HEK293 (cell line): ENCODE data around the gene ALG12.

ENCODE experiments used
- GLIS1 ChIP-seq: fragments of 450-650 bp; formaldehyde crosslinking; IDR thresholded peaks from 2 replicates; pipeline ENCODE4 v1.5.1; 2016; ENCODE audit warnings: missing biosample characterization, missing genetic modification characterization
- KLF9 ChIP-seq: fragments of 450-650 bp; formaldehyde crosslinking; IDR thresholded peaks from 2 replicates; pipeline ENCODE4 v1.5.1; 2016; ENCODE audit warnings: missing biosample characterization, missing genetic modification characterization, low read depth
- YY1 ChIP-seq: fragments of 450-650 bp; formaldehyde crosslinking; IDR thresholded peaks from 2 replicates; pipeline ENCODE4 v1.5.1; 2018; ENCODE audit warnings: missing biosample characterization, missing genetic modification characterization
- ZNF202 ChIP-seq: fragments of 450-650 bp; formaldehyde crosslinking; IDR thresholded peaks from 2 replicates; pipeline ENCODE4 v1.5.1; 2016; ENCODE audit warnings: missing biosample characterization, missing genetic modification characterization, borderline replicate concordance
- ZNF341 ChIP-seq: fragments of 450-650 bp; formaldehyde crosslinking; IDR thresholded peaks from 2 replicates; pipeline ENCODE4; 2016; ENCODE audit warnings: low read depth, missing biosample characterization, missing genetic modification characterization
- ZNF416 ChIP-seq: fragments of 450-650 bp; formaldehyde crosslinking; IDR thresholded peaks from 2 replicates; pipeline ENCODE4 v1.5.1; 2016; ENCODE audit warnings: missing biosample characterization, missing genetic modification characterization
- ZNF530 ChIP-seq: fragments of 450-650 bp; formaldehyde crosslinking; IDR thresholded peaks from 2 replicates; pipeline ENCODE4 v1.5.1; 2016; ENCODE audit warnings: low read depth, missing biosample characterization, missing genetic modification characterization
- ZNF623 ChIP-seq: fragments of 450-650 bp; formaldehyde crosslinking; IDR thresholded peaks from 2 replicates; pipeline ENCODE4 v1.5.1; 2016; ENCODE audit warnings: missing biosample characterization, missing genetic modification characterization
- ZSCAN16 ChIP-seq: fragments of 450-650 bp; formaldehyde crosslinking; IDR thresholded peaks from 2 replicates; pipeline ENCODE4 v1.5.1; 2016; ENCODE audit warnings: missing biosample characterization, missing genetic modification characterization
- TF ChIP-seq, protein P1 (sequence below): fragments of 450-650 bp; formaldehyde crosslinking; IDR thresholded peaks from 2 replicates; pipeline ENCODE4 v1.5.1; 2016; ENCODE audit warnings: missing biosample characterization, missing genetic modification characterization
- TF ChIP-seq, protein P2 (sequence below): fragments of 450-650 bp; IDR thresholded peaks from 2 replicates; pipeline ENCODE4 v1.5.1; 2018; ENCODE audit warnings: missing biosample characterization, mild to moderate bottlenecking, missing genetic modification characterization
- TF ChIP-seq, protein P3 (sequence below): fragments of 450-650 bp; formaldehyde crosslinking; IDR thresholded peaks from 2 replicates; pipeline ENCODE4 v1.5.1; 2016; ENCODE audit warnings: missing biosample characterization, missing genetic modification characterization
- TF ChIP-seq, protein P4 (sequence below): fragments of 450-650 bp; formaldehyde crosslinking; IDR thresholded peaks from 2 replicates; pipeline ENCODE4 v1.5.1; 2017; ENCODE audit warnings: missing biosample characterization, missing genetic modification characterization
- TF ChIP-seq, protein P5 (sequence below): sonication (generic); formaldehyde crosslinking; IDR thresholded peaks from 2 replicates; pipeline ENCODE4 v1.8.1; 2022; ENCODE audit warnings: mild to moderate bottlenecking, moderate library complexity, missing genetic modification reagents
- TF ChIP-seq, protein P6 (sequence below): fragments of 450-650 bp; formaldehyde crosslinking; IDR thresholded peaks from 2 replicates; pipeline ENCODE4 v1.5.1; 2016; ENCODE audit warnings: missing biosample characterization, missing genetic modification characterization, low read depth
- TF ChIP-seq, protein P7 (sequence below): fragments of 450-650 bp; formaldehyde crosslinking; IDR thresholded peaks from 2 replicates; pipeline ENCODE4 v1.5.1; 2017; ENCODE audit warnings: missing biosample characterization, missing genetic modification characterization

ALG12 gene

DNA sequence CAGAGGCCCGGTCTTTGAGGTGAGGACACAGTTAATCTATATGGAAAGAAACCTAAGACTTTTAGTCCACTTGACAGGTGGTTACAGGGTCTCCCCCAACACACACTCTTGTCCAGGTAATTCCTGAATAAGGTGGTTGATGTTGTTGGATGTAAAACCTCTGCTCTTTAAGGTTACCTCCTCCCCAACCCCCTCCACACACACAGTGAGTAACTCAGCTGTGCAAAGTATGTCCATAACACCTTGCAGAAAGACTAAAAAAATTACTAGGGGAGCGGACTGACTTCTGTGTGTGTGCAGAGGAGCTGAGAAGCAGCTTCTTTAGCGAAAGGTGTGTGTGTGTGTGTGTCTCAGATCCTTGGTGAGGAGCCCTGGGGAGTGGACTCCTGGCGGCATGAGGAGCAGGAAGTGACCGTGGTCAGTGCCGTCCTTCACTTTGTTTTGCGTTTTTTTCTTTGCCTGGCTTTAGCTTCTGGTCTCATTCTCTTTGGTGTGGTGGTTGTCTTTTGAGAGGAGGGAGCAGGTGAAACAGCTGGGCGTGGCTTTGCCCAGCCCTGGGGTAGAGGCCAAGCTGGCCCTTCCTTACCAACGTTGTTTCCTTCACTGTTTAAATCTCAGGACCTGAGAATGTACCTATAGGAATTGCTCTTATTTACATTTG lies 62.9 kb downstream of the ALG12 start (continued):
- TF ChIP-seq, protein P1, sequence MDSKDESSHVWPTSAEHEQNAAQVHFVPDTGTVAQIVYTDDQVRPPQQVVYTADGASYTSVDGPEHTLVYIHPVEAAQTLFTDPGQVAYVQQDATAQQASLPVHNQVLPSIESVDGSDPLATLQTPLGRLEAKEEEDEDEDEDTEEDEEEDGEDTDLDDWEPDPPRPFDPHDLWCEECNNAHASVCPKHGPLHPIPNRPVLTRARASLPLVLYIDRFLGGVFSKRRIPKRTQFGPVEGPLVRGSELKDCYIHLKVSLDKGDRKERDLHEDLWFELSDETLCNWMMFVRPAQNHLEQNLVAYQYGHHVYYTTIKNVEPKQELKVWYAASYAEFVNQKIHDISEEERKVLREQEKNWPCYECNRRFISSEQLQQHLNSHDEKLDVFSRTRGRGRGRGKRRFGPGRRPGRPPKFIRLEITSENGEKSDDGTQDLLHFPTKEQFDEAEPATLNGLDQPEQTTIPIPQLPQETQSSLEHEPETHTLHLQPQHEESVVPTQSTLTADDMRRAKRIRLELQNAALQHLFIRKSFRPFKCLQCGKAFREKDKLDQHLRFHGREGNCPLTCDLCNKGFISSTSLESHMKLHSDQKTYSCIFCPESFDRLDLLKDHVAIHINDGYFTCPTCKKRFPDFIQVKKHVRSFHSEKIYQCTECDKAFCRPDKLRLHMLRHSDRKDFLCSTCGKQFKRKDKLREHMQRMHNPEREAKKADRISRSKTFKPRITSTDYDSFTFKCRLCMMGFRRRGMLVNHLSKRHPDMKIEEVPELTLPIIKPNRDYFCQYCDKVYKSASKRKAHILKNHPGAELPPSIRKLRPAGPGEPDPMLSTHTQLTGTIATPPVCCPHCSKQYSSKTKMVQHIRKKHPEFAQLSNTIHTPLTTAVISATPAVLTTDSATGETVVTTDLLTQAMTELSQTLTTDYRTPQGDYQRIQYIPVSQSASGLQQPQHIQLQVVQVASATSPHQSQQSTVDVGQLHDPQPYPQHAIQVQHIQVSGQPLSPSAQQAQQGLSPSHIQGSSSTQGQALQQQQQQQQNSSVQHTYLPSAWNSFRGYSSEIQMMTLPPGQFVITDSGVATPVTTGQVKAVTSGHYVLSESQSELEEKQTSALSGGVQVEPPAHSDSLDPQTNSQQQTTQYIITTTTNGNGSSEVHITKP (tag by site-specific recombination) = peak; percentile 43; the same call in 1 of the 2 replicates
- TF ChIP-seq, protein P2, sequence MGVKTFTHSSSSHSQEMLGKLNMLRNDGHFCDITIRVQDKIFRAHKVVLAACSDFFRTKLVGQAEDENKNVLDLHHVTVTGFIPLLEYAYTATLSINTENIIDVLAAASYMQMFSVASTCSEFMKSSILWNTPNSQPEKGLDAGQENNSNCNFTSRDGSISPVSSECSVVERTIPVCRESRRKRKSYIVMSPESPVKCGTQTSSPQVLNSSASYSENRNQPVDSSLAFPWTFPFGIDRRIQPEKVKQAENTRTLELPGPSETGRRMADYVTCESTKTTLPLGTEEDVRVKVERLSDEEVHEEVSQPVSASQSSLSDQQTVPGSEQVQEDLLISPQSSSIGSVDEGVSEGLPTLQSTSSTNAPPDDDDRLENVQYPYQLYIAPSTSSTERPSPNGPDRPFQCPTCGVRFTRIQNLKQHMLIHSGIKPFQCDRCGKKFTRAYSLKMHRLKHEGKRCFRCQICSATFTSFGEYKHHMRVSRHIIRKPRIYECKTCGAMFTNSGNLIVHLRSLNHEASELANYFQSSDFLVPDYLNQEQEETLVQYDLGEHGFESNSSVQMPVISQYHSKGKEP = no peak
- TF ChIP-seq, protein P3, sequence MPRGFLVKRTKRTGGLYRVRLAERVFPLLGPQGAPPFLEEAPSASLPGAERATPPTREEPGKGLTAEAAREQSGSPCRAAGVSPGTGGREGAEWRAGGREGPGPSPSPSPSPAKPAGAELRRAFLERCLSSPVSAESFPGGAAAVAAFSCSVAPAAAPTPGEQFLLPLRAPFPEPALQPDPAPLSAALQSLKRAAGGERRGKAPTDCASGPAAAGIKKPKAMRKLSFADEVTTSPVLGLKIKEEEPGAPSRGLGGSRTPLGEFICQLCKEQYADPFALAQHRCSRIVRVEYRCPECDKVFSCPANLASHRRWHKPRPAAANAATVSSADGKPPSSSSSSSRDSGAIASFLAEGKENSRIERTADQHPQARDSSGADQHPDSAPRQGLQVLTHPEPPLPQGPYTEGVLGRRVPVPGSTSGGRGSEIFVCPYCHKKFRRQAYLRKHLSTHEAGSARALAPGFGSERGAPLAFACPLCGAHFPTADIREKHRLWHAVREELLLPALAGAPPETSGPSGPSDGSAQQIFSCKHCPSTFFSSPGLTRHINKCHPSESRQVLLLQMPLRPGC (tag by site-specific recombination) = no peak
- TF ChIP-seq ZNF341 (no peak), KLF9 (peak; percentile 26; the same call in 1 of the 2 replicates), ZNF530 (tag by site-specific recombination) (no peak), ZNF623 (tag by site-specific recombination) (no peak), ZSCAN16 (tag by site-specific recombination) (no peak), ZNF416 (tag by site-specific recombination) (no peak), GLIS1 (tag by site-specific recombination) (no peak), ZNF202 (tag by site-specific recombination) (no peak), YY1 (tag by site-specific recombination) (no peak)
- TF ChIP-seq, protein P4, sequence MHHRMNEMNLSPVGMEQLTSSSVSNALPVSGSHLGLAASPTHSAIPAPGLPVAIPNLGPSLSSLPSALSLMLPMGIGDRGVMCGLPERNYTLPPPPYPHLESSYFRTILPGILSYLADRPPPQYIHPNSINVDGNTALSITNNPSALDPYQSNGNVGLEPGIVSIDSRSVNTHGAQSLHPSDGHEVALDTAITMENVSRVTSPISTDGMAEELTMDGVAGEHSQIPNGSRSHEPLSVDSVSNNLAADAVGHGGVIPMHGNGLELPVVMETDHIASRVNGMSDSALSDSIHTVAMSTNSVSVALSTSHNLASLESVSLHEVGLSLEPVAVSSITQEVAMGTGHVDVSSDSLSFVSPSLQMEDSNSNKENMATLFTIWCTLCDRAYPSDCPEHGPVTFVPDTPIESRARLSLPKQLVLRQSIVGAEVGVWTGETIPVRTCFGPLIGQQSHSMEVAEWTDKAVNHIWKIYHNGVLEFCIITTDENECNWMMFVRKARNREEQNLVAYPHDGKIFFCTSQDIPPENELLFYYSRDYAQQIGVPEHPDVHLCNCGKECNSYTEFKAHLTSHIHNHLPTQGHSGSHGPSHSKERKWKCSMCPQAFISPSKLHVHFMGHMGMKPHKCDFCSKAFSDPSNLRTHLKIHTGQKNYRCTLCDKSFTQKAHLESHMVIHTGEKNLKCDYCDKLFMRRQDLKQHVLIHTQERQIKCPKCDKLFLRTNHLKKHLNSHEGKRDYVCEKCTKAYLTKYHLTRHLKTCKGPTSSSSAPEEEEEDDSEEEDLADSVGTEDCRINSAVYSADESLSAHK = no peak
- TF ChIP-seq, protein P5, sequence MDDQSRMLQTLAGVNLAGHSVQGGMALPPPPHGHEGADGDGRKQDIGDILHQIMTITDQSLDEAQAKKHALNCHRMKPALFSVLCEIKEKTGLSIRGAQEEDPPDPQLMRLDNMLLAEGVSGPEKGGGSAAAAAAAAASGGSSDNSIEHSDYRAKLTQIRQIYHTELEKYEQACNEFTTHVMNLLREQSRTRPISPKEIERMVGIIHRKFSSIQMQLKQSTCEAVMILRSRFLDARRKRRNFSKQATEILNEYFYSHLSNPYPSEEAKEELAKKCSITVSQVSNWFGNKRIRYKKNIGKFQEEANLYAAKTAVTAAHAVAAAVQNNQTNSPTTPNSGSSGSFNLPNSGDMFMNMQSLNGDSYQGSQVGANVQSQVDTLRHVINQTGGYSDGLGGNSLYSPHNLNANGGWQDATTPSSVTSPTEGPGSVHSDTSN (CRISPR knock-in tag) = no peak
- TF ChIP-seq, protein P6, sequence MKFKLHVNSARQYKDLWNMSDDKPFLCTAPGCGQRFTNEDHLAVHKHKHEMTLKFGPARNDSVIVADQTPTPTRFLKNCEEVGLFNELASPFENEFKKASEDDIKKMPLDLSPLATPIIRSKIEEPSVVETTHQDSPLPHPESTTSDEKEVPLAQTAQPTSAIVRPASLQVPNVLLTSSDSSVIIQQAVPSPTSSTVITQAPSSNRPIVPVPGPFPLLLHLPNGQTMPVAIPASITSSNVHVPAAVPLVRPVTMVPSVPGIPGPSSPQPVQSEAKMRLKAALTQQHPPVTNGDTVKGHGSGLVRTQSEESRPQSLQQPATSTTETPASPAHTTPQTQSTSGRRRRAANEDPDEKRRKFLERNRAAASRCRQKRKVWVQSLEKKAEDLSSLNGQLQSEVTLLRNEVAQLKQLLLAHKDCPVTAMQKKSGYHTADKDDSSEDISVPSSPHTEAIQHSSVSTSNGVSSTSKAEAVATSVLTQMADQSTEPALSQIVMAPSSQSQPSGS = no peak
- TF ChIP-seq, protein P7, sequence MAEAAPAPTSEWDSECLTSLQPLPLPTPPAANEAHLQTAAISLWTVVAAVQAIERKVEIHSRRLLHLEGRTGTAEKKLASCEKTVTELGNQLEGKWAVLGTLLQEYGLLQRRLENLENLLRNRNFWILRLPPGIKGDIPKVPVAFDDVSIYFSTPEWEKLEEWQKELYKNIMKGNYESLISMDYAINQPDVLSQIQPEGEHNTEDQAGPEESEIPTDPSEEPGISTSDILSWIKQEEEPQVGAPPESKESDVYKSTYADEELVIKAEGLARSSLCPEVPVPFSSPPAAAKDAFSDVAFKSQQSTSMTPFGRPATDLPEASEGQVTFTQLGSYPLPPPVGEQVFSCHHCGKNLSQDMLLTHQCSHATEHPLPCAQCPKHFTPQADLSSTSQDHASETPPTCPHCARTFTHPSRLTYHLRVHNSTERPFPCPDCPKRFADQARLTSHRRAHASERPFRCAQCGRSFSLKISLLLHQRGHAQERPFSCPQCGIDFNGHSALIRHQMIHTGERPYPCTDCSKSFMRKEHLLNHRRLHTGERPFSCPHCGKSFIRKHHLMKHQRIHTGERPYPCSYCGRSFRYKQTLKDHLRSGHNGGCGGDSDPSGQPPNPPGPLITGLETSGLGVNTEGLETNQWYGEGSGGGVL = no peak
